Activated CD4-positive, alpha-beta T cell treated with anti-CD3 and anti-CD28 coated beads, Interleukin-10, Interleukin-2, amounts not matched to agents 100 ng/mL and 50 ng/mL, durations not matched to agents 16 hours and 8 hours (primary cell): ENCODE data around the gene BCL7A.
"Not testable (repeated sequence)": the region's sequence is repeated elsewhere in the genome, so short reads cannot be mapped to it uniquely, and the experiment has no call there.

Source experiments
- DNase-seq: peaks from one replicate; pipeline ENCODE4 v3.0.0-alpha.2; 2020

BCL7A gene

GRCh38 chr12:122028165-122028904 lies 6.7 kb downstream of the BCL7A start:
- no peak for DNase-seq

DNA sequence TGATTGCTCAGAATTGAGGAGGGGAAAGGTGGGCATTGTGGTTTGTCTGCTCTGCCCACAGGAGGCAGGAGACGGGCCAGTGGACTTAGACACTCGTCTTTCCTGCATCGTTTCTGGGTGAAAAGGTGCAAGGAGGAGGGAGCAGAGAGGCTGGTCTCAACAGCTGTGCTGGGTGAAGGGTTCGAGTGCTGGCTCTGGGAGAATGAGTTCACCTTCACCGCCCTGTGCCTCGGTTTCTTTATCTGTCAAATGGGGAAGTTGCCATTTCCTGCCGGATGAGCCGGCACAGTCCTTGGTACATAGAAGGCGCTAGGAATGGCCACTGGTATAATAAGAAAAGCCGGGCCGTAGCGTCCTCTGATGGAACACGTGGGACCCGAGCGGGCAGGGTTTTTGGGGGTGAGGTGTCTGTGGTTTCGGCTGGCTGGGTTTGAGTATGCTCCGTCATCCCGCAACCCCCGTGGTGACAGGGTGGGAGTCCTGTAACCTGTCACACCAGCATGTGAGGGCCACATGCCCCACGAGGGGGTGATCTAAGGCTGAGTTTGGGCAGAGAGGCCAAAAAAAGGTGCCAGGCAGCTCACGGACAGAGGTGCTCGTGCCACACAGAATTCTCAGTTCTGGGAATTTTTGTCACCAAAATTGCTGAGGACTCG lies 7.3 kb downstream of the BCL7A start:
- DNase-seq, result peak; percentile 77

- DNase-seq, result no peak
These were observed 8.1 kb downstream of the BCL7A start for GRCh38 chr12:122029620-122030423.

GRCh38 chr12:122030424-122031035 lies 8.8 kb downstream of the BCL7A start:
- DNase-seq, result no peak

DNA sequence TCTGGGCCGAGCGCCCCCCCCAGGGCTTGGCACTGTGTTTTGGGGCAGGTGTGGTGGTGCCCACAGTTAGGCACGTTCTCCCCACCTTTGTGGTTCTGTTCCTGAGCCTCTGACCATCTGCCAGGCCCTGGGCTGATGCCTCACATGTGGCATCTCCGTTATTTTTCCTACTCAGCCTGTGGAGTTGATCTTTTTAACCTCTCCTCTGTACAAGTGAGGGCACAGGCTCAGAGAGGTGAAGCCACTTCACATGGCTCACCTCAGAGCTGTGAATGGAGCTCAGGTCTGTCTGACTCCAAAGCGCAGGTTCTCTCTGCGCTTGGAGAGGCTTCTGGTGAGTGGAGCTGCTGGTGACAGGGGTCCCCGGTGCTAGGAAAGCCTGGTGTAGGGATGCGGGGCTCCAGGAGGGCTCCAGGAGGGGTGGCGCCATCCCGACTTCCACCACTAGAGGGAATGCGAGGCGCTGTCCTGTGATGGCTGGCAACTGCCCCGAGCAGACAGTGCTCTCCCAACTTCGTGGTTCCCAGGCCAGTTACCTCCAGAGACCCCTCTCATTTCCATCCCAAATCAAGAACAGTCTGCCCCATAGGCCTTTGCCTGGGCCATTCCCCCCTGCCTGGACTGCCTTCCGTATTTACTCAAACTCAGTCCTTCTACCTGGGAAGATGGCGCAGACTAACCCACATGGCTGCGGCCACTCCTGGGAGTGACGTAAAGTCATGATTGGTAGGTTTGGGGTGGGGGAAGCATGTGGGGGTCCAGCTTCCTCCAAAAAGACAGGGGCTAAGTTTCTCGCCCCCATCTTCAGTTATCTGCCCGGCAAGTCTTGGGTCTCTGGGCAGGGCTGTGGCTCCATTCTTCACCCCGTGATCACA lies 9.9 kb downstream of the BCL7A start:
- DNase-seq, result peak; percentile 54

GRCh38 chr12:122032580-122032979 lies 10.9 kb downstream of the BCL7A start:
- no peak for DNase-seq

DNA sequence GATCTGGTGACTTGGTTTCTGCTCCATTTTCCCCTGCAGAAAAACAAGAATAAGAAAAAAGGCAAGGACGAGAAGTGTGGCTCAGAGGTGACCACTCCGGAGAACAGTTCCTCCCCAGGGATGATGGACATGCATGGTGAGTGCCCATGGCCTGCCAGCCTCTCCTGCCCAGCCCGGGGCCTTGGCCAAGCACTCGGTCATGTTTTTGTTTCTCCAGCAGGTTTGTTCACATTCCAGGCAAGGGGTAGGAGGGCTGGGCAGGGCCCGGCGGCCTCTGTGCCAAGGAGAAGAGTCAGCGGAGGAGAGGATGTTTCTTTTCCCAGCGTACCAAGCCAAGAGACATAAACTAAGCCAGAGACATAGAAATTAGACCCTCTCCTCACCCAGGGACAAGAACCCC lies 13.6 kb downstream of the BCL7A start:
- no peak for DNase-seq

- DNase-seq, result no peak
These were observed 14.5 kb downstream of the BCL7A start for GRCh38 chr12:122036153-122036552.

- no peak for DNase-seq
These were observed 19.1 kb downstream of the BCL7A start for GRCh38 chr12:122040579-122041386.

GRCh38 chr12:122041458-122041857 lies 19.8 kb downstream of the BCL7A start:
- DNase-seq, result not testable (repeated sequence)

DNA sequence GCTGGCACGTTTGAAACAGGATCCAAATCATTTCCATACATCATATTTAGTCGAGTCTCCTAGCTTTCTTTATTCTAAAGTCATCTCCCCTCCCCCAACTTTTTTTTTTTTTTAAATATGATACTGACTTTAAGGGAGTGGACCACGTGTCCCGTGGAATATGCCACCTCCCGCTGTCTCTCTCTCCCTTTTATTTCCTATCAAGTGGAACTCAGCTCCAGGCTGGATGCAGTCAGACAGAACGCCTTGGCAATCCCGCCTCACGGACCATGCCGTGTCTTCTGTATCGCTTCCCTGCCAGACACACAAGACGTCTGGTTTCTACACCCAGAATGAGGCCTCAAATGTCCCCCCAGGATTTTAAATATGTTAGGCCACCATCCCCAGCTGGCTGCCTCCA lies 21.2 kb downstream of the BCL7A start:
- DNase-seq, result no peak

DNA sequence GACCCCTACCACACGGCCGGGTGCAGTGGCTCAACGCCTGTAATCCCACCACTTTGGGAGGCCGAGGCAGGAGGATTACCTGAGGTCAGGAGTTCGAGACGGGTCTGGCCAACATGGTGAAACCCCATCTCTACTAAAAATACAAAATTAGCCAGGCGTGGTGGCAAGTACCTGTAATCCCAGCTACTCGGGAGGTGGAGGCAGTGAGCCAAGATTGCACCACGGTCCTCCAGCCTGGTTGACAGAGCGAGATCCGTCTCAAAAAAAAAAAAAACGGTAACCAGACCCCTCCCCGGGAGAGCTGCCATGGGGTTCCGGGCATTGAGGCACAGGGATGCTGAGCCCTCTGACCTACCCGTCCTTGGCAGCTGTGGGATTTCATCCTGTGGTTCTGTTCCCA lies 21.8 kb downstream of the BCL7A start:
- no peak for DNase-seq

DNA sequence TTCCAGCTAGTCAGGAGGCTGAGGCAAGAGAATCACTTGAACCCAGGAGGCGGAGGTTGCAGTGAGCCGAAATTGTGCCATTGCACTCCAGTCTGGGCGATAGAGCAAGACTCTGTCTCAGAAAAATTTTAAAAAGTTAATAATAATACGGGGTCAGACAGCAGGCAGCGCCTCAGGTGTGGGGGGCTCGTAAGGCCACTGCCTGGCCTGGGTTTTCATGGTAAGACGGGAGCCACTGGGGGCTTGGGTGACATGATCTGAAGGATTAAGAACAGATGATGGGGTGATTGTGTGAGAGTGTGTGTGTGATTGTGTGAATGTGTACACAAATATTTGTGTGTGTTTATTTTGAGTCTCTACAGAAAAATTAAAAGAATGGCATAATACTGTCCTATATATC lies 23.6 kb downstream of the BCL7A start:
- no peak for DNase-seq

GRCh38 chr12:122046145-122046544 lies 24.5 kb downstream of the BCL7A start:
- no peak for DNase-seq

GRCh38 chr12:122048151-122048550 lies 26.5 kb downstream of the BCL7A start:
- no peak for DNase-seq

DNA sequence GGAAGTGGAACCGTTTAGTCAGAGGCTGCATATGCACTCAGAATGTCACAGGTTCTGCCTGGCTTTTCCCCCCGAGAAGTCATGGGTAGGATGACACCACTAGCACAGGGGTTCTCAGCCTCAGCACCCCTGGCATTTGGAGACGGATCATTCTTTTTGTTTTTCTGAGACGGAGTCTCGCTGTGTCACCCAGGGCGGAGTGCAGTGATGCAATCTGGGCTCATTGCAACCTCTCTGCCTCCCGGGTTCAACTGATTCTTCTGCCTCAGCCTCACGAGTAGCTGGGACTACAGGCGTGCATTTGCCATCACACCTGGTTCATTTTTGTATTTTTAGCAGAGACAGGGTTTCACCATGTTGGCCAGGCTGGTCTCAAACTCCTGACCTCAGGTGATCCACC lies 28.1 kb downstream of the BCL7A start:
- no peak for DNase-seq

DNA sequence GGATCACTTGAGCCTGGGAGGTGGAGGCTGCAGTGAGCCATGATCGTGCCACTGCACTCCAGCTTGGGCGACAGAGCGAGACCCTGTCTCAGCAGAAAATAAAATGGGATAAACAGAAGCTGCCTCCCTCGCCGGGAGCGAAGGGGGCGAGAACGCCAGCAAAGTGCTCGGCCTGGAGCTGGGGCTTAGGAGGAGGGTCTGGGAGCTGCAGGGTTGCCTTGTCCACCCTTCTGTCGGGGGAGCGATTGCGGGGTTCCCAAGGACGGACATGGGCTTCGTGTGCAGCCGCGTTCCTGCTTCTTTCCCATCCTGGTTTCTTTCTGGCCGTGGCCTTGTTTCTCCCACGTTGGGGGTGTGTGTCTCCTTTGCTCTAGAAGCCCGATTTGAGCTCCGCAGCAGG lies 29.0 kb downstream of the BCL7A start:
- no peak for DNase-seq

DNA sequence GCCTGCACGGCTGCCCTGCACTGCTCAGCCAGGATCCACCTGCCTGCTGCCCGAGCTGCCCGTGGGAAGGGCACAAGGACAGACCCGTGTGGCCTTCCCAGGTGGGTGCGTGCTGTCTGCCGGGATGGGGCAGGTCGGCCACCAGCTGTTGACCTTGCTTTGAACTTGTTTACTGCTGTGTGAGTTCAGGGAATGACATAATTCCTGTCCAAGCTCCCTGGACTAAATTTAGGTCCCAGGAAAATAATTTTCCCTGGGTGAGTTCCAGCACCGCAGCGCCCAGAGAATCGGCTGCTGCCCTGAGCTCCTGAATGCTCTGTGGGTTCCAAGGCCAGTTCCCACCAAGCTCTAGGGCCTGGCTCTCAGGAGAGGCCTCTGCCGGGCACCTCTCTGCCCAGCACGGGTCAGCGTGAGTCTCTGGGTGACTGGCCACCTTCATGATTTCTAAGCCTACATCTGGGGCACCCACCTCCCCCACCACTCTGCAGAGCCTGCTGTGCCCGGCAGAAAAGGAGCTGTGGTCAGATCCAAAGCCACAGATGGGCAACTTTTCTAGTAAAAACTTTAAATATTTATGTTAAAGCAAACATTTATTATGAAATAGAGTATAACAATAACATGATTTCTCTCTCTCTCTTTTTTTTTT lies 29.7 kb downstream of the BCL7A start:
- no peak for DNase-seq

GRCh38 chr12:122052285-122052684 lies 30.6 kb downstream of the BCL7A start:
- no peak for DNase-seq

GRCh38 chr12:122054842-122055520 lies 33.3 kb downstream of the BCL7A start:
- no peak for DNase-seq
